NOMO-1 (cell line): Measurements from ENCODE around the gene ENTR1.
A peak's percentile ranks its signal among the peaks of the same experiment; 100 is the strongest.

Experiments used
- DNase-seq, 2 experiments: peaks; one replicate each; lab custom pipeline; 2025; ENCODE audit not compliant: unreplicated experiment in 2 of 2; lab: John Stamatoyannopoulos, UW

Gene ENTR1

GRCh38 chr9:136379003-136379287 lies 31.5 kb downstream of the ENTR1 start:
- no peak for DNase-seq

DNA sequence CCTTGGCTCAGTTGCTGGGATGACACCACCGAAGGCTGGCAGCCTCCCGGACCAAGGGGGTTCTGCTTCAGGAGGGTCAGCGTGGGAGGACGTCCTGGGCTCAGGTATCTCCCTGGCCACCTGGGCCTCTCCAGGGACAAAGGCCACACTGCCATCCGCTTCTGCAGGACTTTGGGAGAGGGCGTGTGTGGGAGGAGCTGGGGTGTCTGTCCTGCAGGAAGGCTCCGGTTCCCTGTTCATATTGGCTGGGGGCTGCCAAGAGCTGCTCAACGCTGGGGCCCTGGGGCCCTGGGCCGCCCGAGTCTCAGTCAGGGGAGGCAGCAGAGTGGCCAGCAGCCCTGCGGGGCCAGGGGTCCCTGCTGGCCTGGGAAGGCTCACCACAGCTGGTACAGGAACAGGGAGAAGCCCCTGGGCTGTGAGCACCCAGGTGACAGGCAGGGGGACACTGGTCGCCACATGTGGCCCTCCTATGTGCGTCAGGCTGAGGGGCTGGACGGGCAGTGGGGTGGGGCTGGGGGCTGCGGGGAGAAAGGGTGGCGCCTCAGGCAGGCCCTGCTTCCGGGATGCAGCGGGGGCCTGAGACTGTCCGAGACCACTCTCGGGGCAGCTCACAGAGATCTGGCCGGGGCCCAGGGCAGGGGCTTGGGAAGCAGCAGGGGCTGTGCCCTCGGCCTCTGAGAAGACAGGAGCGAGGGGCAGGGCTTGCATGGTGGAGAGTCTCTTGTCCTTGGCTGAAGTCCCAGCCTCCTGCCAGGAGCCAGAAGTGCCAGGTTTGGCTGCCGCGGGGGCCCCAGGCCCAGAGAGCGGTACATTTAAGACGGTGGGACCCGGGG lies 32.0 kb downstream of the ENTR1 start:
- DNase-seq: no peak

- no peak for DNase-seq
Observed at GRCh38 chr9:136377341-136378169, 32.9 kb downstream of the ENTR1 start.

DNA sequence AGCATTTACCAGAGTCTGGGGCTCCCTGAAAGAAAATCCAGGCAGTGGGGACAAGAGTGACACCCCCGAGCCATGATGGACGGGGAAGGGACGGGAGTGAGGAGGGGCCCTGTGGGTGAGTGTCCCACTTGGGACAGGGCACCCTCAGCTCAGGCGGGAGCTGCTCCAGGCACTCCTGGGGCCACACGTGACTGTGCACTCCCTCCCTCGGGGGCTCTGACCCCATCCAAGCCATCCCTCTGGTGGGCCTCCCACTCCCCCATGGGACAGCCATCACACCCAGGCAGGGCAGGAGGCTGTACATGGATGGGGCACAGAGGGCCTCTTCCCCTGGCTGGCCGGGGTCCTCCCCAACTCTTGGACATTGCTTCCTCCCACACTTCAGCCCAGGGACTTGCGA lies 34.0 kb downstream of the ENTR1 start:
- DNase-seq: no peak

DNA sequence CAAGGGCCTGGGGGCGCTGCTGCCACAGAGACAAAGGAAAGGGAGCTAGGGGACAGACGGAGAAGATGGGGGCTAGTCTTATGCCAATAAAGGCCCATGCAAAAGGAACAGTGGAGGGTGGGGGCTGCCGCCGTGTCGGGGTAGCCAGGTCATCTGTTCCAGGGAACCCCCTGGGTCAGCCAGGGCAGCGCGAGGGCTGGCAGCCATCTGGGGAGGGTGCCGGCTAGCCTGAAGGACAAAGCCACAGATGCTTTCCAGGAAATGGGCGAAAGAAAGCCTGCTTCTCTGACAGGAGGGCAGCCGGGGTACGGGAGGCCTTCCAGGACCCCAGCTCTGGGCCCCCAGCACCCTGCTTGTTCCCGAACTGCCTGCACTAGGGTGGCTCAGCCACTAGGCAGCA lies 35.3 kb downstream of the ENTR1 start:
- DNase-seq: no peak

DNA sequence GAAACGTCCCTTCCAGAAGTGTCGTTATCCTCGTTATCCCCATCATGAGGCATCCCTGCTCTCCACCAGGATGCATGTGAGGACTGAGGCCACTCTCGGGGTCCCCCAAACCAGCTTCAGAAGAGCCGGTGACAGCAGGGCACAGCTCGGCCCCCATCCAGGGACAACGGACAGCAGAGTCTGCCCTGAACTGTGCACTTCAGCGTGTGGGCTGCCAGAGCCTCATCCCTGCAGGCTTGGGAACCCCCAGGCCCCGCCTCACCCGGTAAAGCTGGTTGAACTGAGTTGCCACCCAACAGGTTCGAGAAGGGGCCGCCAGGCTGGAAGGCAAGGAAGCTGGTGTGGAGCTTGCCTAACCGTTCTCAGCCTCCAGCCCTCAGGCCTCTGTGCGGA lies 36.2 kb downstream of the ENTR1 start:
- no peak for DNase-seq

DNA sequence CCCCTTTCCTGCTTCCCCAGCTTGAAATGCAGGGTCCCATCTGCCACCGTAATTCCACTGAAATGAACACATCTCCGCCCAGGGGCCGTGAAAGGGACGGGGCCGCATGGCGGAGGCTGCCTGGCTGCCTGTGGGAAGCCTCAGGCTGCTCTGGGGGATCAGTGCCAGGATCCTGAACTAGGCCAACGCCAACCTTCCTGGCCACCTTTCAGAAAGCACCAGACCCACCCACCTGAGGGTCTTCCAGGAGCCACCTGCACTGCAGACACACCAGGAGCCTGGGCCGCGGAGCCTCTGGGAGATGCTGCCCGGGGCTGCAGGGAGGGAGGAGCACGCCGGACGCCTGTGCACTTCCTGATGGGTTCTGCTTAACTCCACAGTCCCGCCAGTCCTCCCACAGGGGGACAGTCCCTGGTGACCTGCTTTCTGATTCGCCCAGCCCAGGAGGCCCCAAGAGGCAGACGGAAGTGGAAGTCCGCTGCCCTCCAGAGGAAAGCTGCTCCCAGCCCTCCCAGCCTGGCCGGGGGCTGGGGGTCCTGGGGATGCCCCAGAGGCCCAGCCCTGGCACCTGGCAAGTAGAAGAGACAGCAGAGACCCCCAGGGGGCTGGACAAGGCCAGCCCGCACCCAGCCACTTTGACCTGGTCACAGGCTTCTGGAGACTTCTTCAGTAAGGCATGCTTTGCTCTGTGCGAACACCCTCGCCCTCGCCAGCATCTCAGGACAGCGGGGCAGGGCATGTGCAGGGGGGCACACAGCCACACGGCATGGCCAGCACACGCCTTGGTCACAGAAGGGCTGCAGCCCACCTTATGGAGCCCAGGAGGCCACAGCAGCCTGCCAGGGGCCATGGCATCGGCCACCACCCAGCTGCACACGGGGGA lies 36.9 kb downstream of the ENTR1 start, which contains the start of gene CARD9:
Gene CARD9, minus strand, starts transcription at position 370 of the 883 bp plus-strand sequence. CDS start 1,591 bp downstream, outside the sequence.
- peak; percentile 84 to 90 for DNase-seq

DNA sequence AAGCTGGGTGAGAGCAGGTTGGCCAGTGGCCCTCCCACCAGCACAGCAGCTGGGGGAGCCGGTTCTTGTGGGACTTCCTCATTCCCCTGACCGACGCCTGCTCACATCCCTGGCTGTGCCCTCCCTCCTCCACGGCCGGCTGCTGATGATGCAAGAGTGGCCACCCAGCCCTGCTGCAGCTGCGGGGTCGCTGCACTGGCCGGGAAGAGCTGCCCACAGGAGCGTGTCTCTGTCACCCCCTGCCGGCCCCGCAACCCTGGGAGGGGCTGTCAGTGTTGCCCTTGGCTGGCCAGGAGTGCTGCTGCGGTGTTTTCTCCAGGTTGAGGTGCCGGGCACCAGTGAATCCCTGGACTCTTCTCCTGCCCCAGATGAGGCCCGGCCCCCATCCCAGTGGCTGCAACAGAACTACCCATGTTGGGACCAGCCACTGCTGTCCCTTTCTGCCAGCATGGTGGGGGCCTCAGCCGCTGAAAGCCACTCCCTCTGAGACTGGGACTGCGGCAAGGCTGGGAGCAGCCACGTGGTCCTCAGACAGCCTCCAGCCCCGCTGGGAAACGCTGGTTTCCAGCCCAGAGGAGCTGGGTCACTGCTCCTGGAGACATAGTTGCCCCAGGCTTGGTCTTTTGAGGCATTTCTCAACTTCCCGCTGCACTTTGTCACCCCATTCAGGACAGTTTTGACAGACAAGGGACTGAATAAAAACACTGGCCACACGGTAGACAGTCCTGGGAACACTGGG lies 37.7 kb downstream of the ENTR1 start:
- peak; percentile 93 to 95 for DNase-seq

- DNase-seq: no peak
Observed at GRCh38 chr9:136372006-136372405, 38.4 kb downstream of the ENTR1 start.

DNA sequence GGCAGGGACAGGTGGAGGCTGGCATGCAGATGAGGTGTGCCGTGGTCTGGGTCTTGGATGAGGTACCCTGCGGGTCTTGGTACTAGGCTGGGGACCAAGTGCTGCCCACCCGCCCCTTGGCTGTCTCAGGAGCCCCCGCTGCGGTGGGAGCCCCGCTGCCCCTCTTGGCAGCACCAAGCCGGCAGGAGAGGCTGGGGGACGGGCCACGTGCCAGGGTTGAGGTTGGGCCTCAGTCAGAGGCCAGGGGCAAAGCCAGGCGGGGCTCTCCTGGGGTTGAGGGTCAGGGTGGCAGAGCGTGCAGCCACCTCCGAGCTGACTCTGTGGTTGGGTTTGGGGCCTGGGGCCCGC lies 38.9 kb downstream of the ENTR1 start:
- no peak for DNase-seq

GRCh38 chr9:136370687-136371532 lies 39.5 kb downstream of the ENTR1 start:
- no peak for DNase-seq

DNA sequence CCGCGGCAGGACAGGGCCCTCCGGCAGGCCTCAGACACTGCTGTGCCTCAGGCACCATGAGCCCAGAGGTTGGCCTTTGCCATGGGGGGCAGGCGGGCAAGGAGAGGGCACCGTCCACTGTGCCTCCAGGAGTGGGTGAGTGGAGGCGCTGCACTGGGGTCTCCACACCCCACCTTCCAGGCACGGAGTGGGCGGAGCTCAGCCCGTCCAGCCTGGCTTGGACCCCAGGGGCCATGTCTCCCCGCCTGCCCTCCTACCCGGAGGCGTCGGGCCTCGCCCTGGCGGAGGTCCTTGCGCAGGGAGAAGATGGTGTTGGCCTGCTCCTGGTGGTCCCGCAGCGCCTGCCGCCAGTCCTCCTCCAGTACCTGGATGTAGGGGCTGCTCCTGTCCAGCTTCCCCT lies 40.4 kb downstream of the ENTR1 start:
- DNase-seq: no peak

- DNase-seq: no peak
Observed at GRCh38 chr9:136368190-136368589, 42.2 kb downstream of the ENTR1 start.

GRCh38 chr9:136367296-136368145 lies 42.9 kb downstream of the ENTR1 start:
- no peak for DNase-seq

DNA sequence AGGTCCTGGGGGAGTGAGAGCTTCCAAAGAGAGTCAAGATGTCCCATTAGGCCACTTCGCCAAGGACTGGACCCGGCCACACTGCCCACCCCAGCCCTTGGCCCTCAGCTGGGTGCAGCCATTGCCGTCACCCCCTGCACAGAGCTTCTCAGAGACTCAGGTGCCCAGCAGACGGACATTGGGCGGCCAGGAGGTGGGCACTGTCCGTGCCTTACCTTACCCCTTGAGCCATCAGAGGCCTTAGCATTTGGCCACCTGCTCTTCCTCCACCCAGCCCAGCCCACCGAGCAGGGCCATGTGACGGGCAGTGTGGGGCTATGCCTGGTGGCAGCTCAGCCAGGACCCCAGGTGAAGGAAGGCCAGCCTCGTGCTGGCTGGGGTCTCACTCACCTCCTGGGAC lies 43.6 kb downstream of the ENTR1 start:
- no peak for DNase-seq

- peak; percentile 77 to 79 for DNase-seq
Observed at GRCh38 chr9:136365775-136366222, 44.6 kb downstream of the ENTR1 start.

GRCh38 chr9:136364942-136365774 lies 45.3 kb downstream of the ENTR1 start:
- DNase-seq: no peak
